ENCODE data around the gene EMX1.

DNA sequence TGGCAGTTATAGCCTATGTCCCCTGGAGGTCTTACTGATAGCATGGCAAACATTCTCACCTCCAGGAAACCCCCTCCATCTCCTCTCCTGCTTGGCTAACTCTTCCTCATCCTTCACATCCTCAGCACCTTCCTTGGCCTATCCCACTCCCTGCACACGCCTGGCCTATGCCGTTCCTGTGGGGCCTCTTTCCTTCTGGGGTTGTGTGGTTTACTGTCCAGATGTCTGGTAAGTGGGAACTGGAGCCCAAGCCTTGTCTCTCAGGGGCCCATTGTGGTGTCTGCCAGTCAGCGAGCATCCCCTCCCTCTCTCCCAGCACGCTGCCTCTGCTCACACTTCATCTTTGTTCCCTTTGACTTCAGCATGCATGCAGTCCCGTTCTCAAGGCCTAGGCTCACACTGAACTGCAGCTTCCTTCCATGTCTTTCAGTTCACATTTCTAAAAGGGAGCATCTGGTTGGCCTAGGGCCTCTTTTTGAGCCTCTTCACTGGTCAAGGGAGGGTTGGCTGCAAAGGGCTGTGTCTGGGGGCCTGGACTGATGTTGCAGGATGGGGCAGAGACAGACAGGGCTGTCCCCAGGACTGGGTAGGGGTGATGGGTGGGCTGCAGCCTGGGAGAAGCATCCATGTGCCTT, 17.0 kb upstream of the EMX1 start:
- no peak for TF ChIP-seq EZH2 (IDR thresholded peaks at IDR 0.05; ENCODE audit: low read depth)
- TF ChIP-seq, protein P1, sequence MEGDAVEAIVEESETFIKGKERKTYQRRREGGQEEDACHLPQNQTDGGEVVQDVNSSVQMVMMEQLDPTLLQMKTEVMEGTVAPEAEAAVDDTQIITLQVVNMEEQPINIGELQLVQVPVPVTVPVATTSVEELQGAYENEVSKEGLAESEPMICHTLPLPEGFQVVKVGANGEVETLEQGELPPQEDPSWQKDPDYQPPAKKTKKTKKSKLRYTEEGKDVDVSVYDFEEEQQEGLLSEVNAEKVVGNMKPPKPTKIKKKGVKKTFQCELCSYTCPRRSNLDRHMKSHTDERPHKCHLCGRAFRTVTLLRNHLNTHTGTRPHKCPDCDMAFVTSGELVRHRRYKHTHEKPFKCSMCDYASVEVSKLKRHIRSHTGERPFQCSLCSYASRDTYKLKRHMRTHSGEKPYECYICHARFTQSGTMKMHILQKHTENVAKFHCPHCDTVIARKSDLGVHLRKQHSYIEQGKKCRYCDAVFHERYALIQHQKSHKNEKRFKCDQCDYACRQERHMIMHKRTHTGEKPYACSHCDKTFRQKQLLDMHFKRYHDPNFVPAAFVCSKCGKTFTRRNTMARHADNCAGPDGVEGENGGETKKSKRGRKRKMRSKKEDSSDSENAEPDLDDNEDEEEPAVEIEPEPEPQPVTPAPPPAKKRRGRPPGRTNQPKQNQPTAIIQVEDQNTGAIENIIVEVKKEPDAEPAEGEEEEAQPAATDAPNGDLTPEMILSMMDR (conservative IDR thresholded peaks at IDR 0.05): no peak
